A549 (cell line): Measurements from ENCODE around the gene SERPINA7. TPM values are rescaled to one million over a fixed set of nuclear protein-coding genes. Genes with fewer than 3 reads are reported as not detected.
A peak's percentile ranks its signal among the peaks of the same experiment; 100 is the strongest.

Source experiments
- ATAC-seq, 2 experiments: fragments of 200-7000 bp in 1 of 2; fragments of >200 bp in 1 of 2; cut with Nextera tagmentation in 1 of 2; cut with Tn5 transposase in 1 of 2; 3 replicates each; pipeline versions ENCODE4 v1.8.0 to v1.9.1; 2018 to 2020; ENCODE audit warnings: mild to moderate bottlenecking in 1 of 2, moderate library complexity in 1 of 2
- CTCF ChIA-PET: fragments of 300-600 bp; sonication (Branson Sonifier 250); formaldehyde crosslinking; extraction: SDS; loops from one replicate; lab custom pipeline; 2021; ENCODE audit warnings: antibody characterized with exemption, inconsistent platforms; lab: Yijun Ruan, JAX
- POLR2A ChIA-PET: fragments of 350-600 bp; formaldehyde crosslinking; extraction: SDS; loops from one replicate; lab custom pipeline; 2021; ENCODE audit warnings: antibody characterized with exemption, inconsistent platforms; lab: Yijun Ruan, JAX
- DNase-seq, 2 experiments: peaks; one replicate each; pipeline versions ENCODE4 v3.0.0 to v3.0.0-alpha.2; 2011 to 2016; ENCODE audit warnings: low read depth in 1 of 2, low spot score in 1 of 2
- FAIRE-seq: peaks from 2 replicates; lab custom pipeline; 2011; peaks lifted over from hg19 to GRCh38; lab: Jason Lieb, UNC
- H3K27ac ChIP-seq, 2 experiments: fragments of >200 bp; sonication (Bioruptor Twin); formaldehyde crosslinking; 3 replicates each; pipeline ENCODE4 v1.5.1; 2016 to 2017
- H3K4me1 ChIP-seq: fragments of >200 bp; sonication (Bioruptor Twin); formaldehyde crosslinking; 3 replicates; pipeline ENCODE4 v1.6.1; 2016
- H3K4me2 ChIP-seq: fragments of >200 bp; sonication (Bioruptor Twin); formaldehyde crosslinking; 3 replicates; pipeline ENCODE4 v1.6.1; 2016
- H3K4me3 ChIP-seq: fragments of >200 bp; sonication (Bioruptor Twin); formaldehyde crosslinking; 3 replicates; pipeline ENCODE4 v1.5.1; 2016
- H3K9me3 ChIP-seq: fragments of >200 bp; sonication (Bioruptor Twin); formaldehyde crosslinking; 3 replicates; pipeline ENCODE4 v1.6.1; 2016
- ATOH8 ChIP-seq: fragments of 250-450 bp; sonication (Bioruptor Pico); IDR thresholded peaks from 2 replicates; pipeline ENCODE4 v1.5.0; 2020; ENCODE audit warnings: low read depth, mild to moderate bottlenecking, moderate library complexity
- CBX2 ChIP-seq: fragments of 200-600 bp; sonication (generic); IDR thresholded peaks from 2 replicates; pipeline ENCODE4 v1.6.1; 2016; ENCODE audit warnings: low read depth, mild to moderate bottlenecking, borderline replicate concordance
- CEBPB ChIP-seq, 2 experiments: fragments of >200 bp in 1 of 2; sonication (Bioruptor Twin) in 1 of 2; formaldehyde crosslinking in 1 of 2; IDR thresholded peaks; 2 replicates each; pipeline ENCODE4 v1.6.1; 2012 to 2016
- CHD2 ChIP-seq: fragments of 150-350 bp; IDR thresholded peaks from 2 replicates; pipeline ENCODE4 v1.6.1; 2014; ENCODE audit warnings: low read length; ENCODE audit not compliant: partially characterized antibody
- CTCF ChIP-seq: fragments of >200 bp; sonication (Bioruptor Twin); formaldehyde crosslinking; IDR thresholded peaks from 3 replicates; pipeline ENCODE4 v1.5.1; 2016
- FOSB ChIP-seq: fragments of 250-450 bp; sonication (Bioruptor Pico); IDR thresholded peaks from 2 replicates; pipeline ENCODE4 v1.5.0; 2020; ENCODE audit warnings: mild to moderate bottlenecking, moderate library complexity
- HDAC2 ChIP-seq: fragments of 200-600 bp; sonication (generic); IDR thresholded peaks from 2 replicates; pipeline ENCODE4 v1.6.1; 2016
- HES2 ChIP-seq: fragments of >200 bp; sonication (Bioruptor Twin); formaldehyde crosslinking; IDR thresholded peaks from 2 replicates; pipeline ENCODE4 v1.6.1; 2016
- HEYL ChIP-seq: fragments of 250-450 bp; sonication (Bioruptor Pico); IDR thresholded peaks from 2 replicates; pipeline ENCODE4 v1.8.0; 2021; ENCODE audit warnings: mild to moderate bottlenecking, moderate library complexity
- HOXA7 ChIP-seq: fragments of 250-450 bp; sonication (Bioruptor Pico); IDR thresholded peaks from 2 replicates; pipeline ENCODE4 v1.5.0; 2020; ENCODE audit warnings: mild to moderate bottlenecking, moderate library complexity
- HOXB5 ChIP-seq: fragments of 250-450 bp; sonication (Bioruptor Pico); IDR thresholded peaks from 2 replicates; pipeline ENCODE4 v1.5.0; 2020; ENCODE audit warnings: mild to moderate bottlenecking, moderate library complexity
- MAFK ChIP-seq: fragments of 450-650 bp; IDR thresholded peaks from 2 replicates; pipeline ENCODE4 v1.6.1; 2014; ENCODE audit not compliant: partially characterized antibody
- MAX ChIP-seq: IDR thresholded peaks from 2 replicates; pipeline ENCODE4 v1.6.1; 2012
- MAZ ChIP-seq: fragments of 150-350 bp; IDR thresholded peaks from 2 replicates; pipeline ENCODE4 v1.6.1; 2014; ENCODE audit warnings: antibody characterized with exemption, low read depth, low read length, borderline replicate concordance
- MYC ChIP-seq: IDR thresholded peaks from 2 replicates; pipeline ENCODE4 v1.6.1; 2012; ENCODE audit warnings: mild to moderate bottlenecking, inconsistent platforms, low read length, improper control_type of control experiment, borderline replicate concordance
- NPAS2 ChIP-seq: fragments of 250-450 bp; sonication (Bioruptor Pico); IDR thresholded peaks from 2 replicates; pipeline ENCODE4 v1.8.0; 2022; ENCODE audit warnings: mild to moderate bottlenecking, moderate library complexity, borderline replicate concordance
- PHF8 ChIP-seq: fragments of 200-600 bp; sonication (generic); IDR thresholded peaks from 2 replicates; pipeline ENCODE4 v1.6.1; 2016; ENCODE audit warnings: low read depth, mild to moderate bottlenecking, antibody characterized with exemption, moderate library complexity, borderline replicate concordance
- POLR2A ChIP-seq: IDR thresholded peaks from 2 replicates; pipeline ENCODE4 v1.6.1; 2012; ENCODE audit warnings: mild to moderate bottlenecking, low read length
- RARB ChIP-seq: fragments of 250-450 bp; sonication (Bioruptor Pico); IDR thresholded peaks from 2 replicates; pipeline ENCODE4 v1.8.0; 2021; ENCODE audit warnings: mild to moderate bottlenecking, moderate library complexity
- RFX5 ChIP-seq: fragments of 450-650 bp; IDR thresholded peaks from 2 replicates; pipeline ENCODE4 v1.7.1; 2014; ENCODE audit warnings: antibody characterized with exemption, mild to moderate bottlenecking, moderate library complexity
- RNF2 ChIP-seq: fragments of 200-600 bp; sonication (generic); IDR thresholded peaks from 2 replicates; pipeline ENCODE4 v1.6.1; 2016; ENCODE audit warnings: low read depth, mild to moderate bottlenecking, antibody characterized with exemption, moderate library complexity, borderline replicate concordance
- SMC3 ChIP-seq: fragments of >200 bp; sonication (Bioruptor Twin); formaldehyde crosslinking; IDR thresholded peaks from 3 replicates; pipeline ENCODE4 v1.6.1; 2018; ENCODE audit warnings: inconsistent platforms
- TP53 ChIP-seq: fragments of 250-450 bp; sonication (Bioruptor Pico); IDR thresholded peaks from 2 replicates; pipeline ENCODE4 v1.5.0; 2021; ENCODE audit warnings: mild to moderate bottlenecking, moderate library complexity
- ZC3H11A ChIP-seq: fragments of 450-650 bp; IDR thresholded peaks from 2 replicates; pipeline ENCODE4 v1.6.1; 2014; ENCODE audit warnings: antibody characterized with exemption, mild to moderate bottlenecking
- ZSCAN20 ChIP-seq: fragments of 250-450 bp; sonication (Bioruptor Pico); IDR thresholded peaks from 2 replicates; pipeline ENCODE4 v1.8.0; 2022; ENCODE audit warnings: mild to moderate bottlenecking, moderate library complexity
- WGBS: methylation state at CpG from one replicate; pipeline ENCODE4 v1.1.6; 2017; ENCODE audit errors: missing lambda C conversion rate; 5-methylcytosine and 5-hydroxymethylcytosine counted together
- polyA plus RNA-seq, 4 experiments: library from polyadenylated mRNA; depleted of rRNA in 3 of 4; stranded (reverse); fragments of >200 nt; fragmentation: RNase III in 1 of 4; extraction: RNeasy Plus Mini Kit Qiagen cat#74134 plus additional on column Dnase treatment in 1 of 4; gene quantifications; 2 replicates in 3 of 4; 3 replicates in 1 of 4; pipeline ENCODE4 v1.2.3, GENCODE V29; 2011 to 2017

SERPINA7 gene
- polyA plus RNA-seq, 2 of the 4 experiments (the other 2 are of a cell fraction): not detected

- TF ChIP-seq RNF2: no peak
- POLR2A ChIA-PET: no interaction called here
- no peak overlapping the region for H3K4me2 ChIP-seq
- no peak for ATAC-seq
- WGBS: 0% methylated on average over 2 of the region's 2 CpGs
- H3K27ac ChIP-seq: no peak overlapping the region
- H3K9me3 ChIP-seq: no peaks in the 10 kb centered on the region
- no peak overlapping the region for H3K4me3 ChIP-seq
- no peak for FAIRE-seq
- CTCF ChIA-PET: interaction anchor here (0.6 kb wide), 1 partner anchor 192 kb away, joined by 3 read pairs; no protein-coding TSS in a partner anchor
- H3K4me1 ChIP-seq: no peaks in the 10 kb centered on the region
- no peak for DNase-seq
These were observed 3.8 kb upstream of the SERPINA7 start for GRCh38 chrX:106042296-106042695.

- ATAC-seq (no peak), FAIRE-seq (peak; percentile 86), DNase-seq (no peak)
- Histone ChIP-seq H3K4me3 (no peak overlapping the region), H3K27ac (no peak overlapping the region), H3K9me3 (no peaks in the 10 kb centered on the region), H3K4me2 (no peak overlapping the region), H3K4me1 (no peaks in the 10 kb centered on the region)
- POLR2A ChIA-PET: no interaction called here
- CTCF ChIA-PET: interaction anchor here (1.2 kb wide), 1 partner anchor 11 kb away, joined by 4 read pairs; no protein-coding TSS in a partner anchor
- TF ChIP-seq FOSB (CRISPR knock-in tag) (no peak), MAFK (no peak), ZSCAN20 (no peak), ATOH8 (CRISPR knock-in tag) (no peak), HES2 (no peak), ZC3H11A (no peak), HDAC2 (no peak), CBX2 (no peak), MAX (no peak), MAZ (no peak), PHF8 (no peak), TP53 (CRISPR knock-in tag) (no peak), CEBPB (IDR thresholded peaks at IDR 0.05) (no peak), HOXA7 (no peak), RFX5 (no peak), RARB (CRISPR knock-in tag) (no peak), HEYL (CRISPR knock-in tag) (no peak)
- 0% methylated on average over 4 of the region's 4 CpGs for WGBS
These were observed 2.3 kb upstream of the SERPINA7 start for GRCh38 chrX:106040861-106041260.

GRCh38 chrX:106039920-106040319 lies 1.4 kb upstream of the SERPINA7 start:
- Histone ChIP-seq H3K9me3 (no peaks in the 10 kb centered on the region), H3K4me2 (no peak overlapping the region), H3K27ac (no peak overlapping the region), H3K4me3 (no peak overlapping the region)
- 0% methylated on average over 2 of the region's 2 CpGs for WGBS
- FAIRE-seq: no peak
- CTCF ChIA-PET: interaction anchor here (1.0 to 1.7 kb wide), 3 partner anchors 12 to 163 kb away, joined by 3 to 4 read pairs (median 4); no protein-coding TSS in a partner anchor
- POLR2A ChIA-PET: no interaction called here
- TF ChIP-seq POLR2A (no peak), MAZ (no peak), CHD2 (no peak), HOXB5 (no peak), CTCF (peak; percentile 15; the same call in 1 of the 3 replicates), MYC (no peak), NPAS2 (CRISPR knock-in tag) (no peak), SMC3 (no peak)
- TF ChIP-seq, all 56 proteins: peak for 1
- ATAC-seq (no peak), DNase-seq (peak in 1 of 2 experiments; percentile 7)
- no peaks in the 10 kb centered on the region for H3K4me1 ChIP-seq
